DMS 273 (cell line): ENCODE data around the gene RORC.
"Not testable (repeated sequence)": the region's sequence is repeated elsewhere in the genome, so short reads cannot be mapped to it uniquely, and the experiment has no call there.

Experiments
- DNase-seq: peaks from one replicate; lab custom pipeline; 2025; ENCODE audit not compliant: unreplicated experiment; lab: John Stamatoyannopoulos, UW

RORC gene

GRCh38 chr1:151807131-151807530 lies 24.5 kb downstream of the RORC start:
- peak; percentile 14 for DNase-seq

GRCh38 chr1:151806170-151806569 lies 25.4 kb downstream of the RORC start:
- no peak for DNase-seq

DNA sequence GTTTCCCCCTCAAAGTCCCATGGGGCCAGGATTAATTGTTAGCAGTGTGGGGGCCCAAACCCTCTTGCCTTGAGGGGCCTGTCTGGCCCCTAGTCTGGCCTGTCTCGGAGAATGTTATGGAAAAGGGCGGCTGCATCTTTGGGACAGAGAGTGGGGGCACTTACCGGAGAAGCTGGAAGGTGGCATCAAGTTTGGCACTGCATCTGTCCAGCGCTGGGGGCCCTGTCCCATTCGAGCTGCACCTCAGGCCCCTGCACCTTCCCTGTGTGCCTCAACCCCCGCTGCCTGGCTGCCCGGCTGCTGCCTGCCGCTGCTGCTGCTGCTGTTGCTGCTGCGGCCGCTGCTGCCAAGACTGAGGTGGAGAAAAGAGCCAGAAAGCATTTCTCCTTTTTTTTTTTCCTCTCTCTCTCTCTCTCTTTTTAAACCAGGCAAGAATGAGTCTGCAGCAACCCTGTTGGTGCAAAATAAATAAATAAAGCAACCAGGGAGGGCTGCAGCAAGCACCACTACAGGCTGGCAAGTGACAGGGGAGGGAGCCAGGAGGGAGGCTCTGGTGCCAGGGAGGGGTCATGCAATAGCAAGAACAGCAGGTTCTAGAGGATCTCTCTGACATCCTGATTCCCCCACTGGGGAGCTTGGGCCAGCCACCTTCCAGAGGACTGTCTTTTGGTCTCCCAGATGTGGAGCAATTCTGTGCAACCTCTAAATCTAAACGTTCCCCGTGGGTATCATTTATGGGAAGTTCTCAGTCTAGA lies 26.4 kb downstream of the RORC start, which contains the start of gene LINGO4:
LINGO4 (minus strand) TSS at position 354 of the 755 bp plus-strand sequence. CDS start 2,715 bp downstream, outside the sequence.
- DNase-seq = no peak

DNA sequence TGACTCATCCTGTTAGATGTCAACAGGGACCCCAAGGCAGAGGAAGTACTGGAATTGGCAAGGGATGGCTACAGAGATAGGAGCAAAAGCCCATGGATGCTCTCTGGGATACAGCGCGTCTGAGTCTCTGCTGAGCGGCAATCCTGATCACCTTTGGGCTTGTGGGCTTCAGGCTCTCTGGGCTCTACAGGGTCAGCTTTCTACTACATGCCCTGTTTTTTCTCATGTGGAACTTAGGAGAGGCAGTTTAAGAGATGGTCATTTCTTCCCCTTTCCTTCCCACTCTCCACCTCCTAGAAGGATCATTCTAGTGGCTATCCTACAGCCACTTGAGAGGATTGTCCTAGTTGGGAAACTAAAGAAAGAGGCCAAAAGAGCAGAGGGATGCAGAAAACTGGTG lies 27.7 kb downstream of the RORC start:
- no peak for DNase-seq

- DNase-seq = no peak
These were observed 28.4 kb downstream of the RORC start for GRCh38 chr1:151803164-151803563.

DNA sequence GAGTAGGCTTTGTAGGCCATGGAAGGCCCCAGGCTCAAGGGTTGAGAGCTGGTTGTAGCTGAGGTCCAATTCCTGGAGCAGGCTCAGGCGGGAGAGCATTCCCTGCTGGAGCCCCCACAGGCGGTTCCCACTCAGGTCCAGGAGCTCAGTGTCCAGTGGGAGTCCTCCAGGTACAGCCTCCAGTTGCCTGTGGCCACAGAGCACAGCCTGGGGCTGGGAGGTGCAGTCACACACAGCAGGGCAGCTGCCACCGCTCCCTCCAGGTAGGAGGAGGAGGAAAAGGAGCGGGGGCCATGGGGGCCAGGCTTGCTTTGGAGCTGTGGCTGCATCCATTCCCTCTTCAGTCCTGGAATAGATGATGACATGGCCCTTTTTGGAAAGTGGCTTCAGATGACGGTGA lies 29.2 kb downstream of the RORC start:
- no peak for DNase-seq

DNA sequence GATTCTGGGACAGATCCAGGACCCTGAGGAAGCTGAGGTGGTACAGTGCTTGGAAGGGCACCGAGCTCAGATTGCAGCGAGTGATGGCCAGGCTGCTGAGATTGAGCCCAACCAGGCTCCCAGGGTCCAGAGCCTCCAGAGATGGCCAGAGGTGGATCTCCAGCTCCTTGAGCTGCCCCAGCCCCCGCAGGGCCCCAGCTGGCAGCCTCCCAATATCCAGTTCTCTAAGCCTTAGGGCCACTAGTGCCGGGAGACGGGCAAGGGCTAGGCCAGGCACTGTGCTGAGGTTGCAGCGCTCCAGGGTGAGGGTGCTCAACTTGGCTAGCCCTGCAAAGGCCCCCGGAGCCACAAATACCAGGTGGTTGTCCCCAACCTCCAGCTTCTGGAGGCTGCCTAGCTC lies 29.8 kb downstream of the RORC start:
- no peak for DNase-seq

GRCh38 chr1:151801310-151801820 lies 30.2 kb downstream of the RORC start:
- DNase-seq = no peak

DNA sequence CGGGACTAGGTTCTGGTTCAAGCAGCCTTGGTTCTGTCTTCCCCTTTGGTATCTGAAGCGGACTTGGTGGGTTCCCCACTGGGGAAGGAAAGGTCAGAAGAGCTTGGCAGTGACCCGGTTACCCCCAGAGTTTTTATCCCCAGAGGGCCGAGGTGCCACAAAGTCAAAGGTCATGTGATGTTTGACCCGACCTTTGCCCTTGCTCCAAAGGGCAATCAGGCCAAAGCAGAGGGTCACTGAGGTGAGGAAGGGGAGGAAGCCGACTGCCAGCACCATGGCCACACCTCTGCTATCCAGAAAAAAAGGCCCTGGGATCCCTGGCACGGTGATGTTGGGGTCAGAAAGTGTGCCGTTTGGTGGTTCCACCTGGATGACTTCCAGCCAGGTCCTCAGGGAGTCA lies 30.8 kb downstream of the RORC start:
- no peak for DNase-seq

DNA sequence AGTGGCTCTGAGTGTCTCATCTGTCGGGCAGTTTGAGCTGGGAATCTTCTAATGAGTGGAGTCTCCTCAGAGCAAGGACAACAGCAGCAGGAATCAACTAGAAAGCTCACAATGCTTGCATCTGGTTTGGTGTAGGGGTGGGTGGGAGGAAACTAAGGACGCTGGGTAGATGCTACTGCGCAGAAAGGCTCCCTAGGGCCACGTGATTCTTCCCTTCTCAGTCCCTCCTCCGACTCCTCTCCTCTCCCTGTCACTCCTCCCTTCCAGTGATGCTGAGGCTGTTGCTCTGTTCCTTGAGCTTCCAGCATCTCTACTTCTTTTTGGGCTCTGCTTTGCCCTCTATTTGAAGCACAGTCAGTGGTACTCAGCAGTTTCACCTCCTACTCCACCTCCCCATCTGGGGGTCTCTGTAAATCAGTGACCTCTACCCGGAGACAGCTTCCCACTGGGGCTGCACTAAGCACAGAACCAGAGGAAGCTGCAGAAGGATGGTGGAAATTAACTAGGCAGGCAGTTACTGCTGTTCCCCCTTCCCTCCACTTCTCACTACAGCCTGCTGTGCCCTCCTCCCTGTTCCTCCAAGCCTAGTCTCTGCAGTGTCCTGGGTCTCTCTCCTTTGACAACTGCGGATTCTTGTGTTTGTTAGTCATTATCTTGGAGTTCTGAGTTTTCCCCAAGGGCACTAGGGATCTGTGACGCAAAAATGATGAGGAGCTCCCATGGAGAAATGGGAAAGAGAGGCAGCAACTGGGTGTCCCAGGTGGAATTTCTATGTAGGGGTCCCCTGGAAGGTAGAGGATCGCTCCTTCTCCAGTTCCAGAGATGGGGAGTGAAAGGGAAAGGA lies 32.2 kb downstream of the RORC start:
- no peak for DNase-seq

DNA sequence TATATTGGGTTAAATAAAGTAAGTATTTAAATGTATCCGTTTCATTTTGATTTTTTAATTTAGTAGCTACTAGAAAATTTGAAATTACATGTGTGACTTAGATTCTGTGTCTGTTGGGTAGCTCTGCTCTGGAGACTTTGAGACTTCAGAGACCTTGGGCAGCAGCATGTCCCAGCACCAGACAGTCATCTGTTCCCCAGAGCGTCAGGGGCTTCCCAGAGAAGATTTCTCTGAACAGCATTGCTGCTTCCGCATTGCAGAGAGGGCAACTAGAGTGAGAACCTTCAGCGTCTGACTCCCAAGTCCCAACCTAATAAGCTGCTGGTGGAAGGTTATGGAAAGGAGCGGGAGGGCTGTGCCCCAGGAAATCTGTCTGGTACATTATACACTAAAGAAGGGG lies 33.0 kb downstream of the RORC start:
- no peak for DNase-seq

- peak; percentile 56 for DNase-seq
These were observed 40.5 kb downstream of the RORC start for GRCh38 chr1:151790940-151791651.

DNA sequence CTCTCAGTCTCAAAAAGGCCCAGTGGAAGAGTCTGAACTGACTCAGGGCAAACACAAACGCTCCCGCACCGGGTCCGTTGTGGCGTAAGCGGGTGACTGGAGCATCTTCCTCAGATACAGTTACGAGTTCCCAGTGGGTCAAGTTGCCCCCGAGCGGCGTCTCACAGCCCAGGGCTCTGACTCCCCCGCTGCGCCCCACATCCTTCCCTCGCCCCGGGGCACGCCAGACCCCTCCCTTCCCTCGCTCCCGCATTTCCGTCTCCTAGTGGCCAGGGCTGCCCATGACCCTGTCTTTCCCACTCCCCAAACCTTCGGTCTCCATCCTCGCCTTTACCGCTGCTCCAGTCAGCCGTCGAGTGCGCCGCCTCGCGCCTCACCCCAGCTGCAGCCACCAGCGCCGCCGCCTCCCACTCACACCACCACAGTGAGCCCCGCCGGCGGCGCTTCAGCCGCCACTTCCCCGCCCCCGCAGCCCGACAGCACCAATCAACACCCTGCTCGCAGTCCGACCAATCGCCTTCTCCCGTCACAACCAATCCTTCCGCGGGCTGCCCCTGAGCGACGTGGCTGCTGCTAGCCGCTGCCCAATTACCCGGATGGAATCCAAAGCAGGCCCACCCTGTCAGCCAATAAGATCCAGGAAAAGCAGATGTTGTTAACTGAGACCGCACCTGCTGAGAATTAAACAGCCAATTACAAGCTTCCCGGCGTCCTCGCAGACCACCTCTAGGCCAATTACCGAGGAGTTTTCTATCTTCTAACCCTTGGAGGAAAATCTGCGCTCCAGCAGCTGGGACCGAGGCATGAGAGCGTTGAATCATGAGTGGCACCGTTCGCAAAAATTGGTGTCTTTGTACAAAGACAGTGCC lies 41.3 kb downstream of the RORC start, which contains the start of gene TDRKH:
TDRKH (minus strand) TSS at position 430 of the 869 bp plus-strand sequence. CDS start 7,478 bp downstream, outside the sequence.
- DNase-seq = peak; percentile 99

DNA sequence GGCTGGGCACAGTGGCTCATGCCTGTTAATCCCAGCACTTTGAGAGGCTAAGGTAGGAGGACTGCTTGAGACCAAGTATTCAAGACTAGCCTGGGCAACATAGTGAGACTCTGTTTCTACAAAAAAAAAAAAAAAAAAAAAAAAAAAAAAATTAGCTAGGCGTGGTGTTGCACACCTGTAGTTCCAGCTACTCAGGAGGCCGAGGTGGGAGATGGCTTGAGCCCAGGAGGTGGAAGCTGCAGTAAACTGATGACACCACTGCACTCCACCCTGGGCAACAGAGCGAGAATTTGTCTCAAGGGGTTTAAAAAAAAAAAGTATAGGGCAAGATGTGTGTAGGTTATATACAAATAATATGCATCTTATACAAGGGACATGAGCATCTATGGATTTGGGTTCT lies 43.9 kb downstream of the RORC start:
- DNase-seq = no peak

GRCh38 chr1:151783796-151784195 lies 47.8 kb downstream of the RORC start:
- no peak for DNase-seq

GRCh38 chr1:151782741-151783140 lies 48.9 kb downstream of the RORC start:
- DNase-seq = no peak

GRCh38 chr1:151782026-151782425 lies 49.6 kb downstream of the RORC start:
- DNase-seq = not testable (repeated sequence)

GRCh38 chr1:151780736-151781135 lies 50.9 kb downstream of the RORC start:
- DNase-seq = not testable (repeated sequence)

GRCh38 chr1:151779852-151780251 lies 51.8 kb downstream of the RORC start:
- DNase-seq = no peak

DNA sequence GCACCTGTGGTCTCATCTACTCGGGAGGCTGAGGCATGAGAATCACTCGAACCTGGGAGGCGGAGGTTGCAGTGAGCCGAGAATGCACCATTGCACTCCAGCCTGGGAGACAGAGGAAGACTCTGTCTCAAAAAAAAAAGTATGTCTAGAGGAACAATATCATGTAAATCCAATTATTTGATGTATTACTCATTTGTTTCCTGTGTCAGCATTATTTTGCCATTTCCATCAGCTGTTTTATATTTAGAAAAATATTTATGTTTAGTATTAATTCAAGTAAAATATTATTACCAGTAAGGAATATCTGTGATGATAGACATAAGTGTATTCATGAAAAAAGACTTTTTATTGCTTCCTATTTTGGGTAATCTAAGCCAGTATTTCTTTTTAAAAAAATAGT lies 54.3 kb downstream of the RORC start:
- no peak for DNase-seq
